Central memory CD8-positive, alpha-beta T cell (primary cell): ENCODE results near the gene TIGD6.
A peak's percentile ranks its signal among the peaks of the same experiment; 100 is the strongest.
"Not testable (repeated sequence)": the region's sequence is repeated elsewhere in the genome, so short reads cannot be mapped to it uniquely, and the experiment has no call there.

ENCODE experiments used
- ATAC-seq: fragments of 150-1000 bp; cut with Tn5 transposase; replicated peaks from 2 replicates; pipeline ENCODE4 v1.10.0; 2022; ENCODE audit warnings: mild to moderate bottlenecking, moderate FRiP score, moderate number of reproducible peaks; ENCODE audit not compliant: poor library complexity, severe bottlenecking; ENCODE audit errors: extremely low read depth
- DNase-seq, 2 donors: peaks; one replicate each; pipeline ENCODE4 v3.0.0; 2021; ENCODE audit warnings: low spot score in 2 of 2
- H3K27ac Mint-ChIP-seq: one replicate; pipeline ENCODE4 v1.8.0; 2022; ENCODE audit warnings: low read depth, mild to moderate bottlenecking, moderate library complexity, mixed read lengths
- H3K27me3 Mint-ChIP-seq: one replicate; pipeline ENCODE4 v1.8.0; 2022; ENCODE audit warnings: mixed read lengths
- H3K36me3 Mint-ChIP-seq: one replicate; pipeline ENCODE4 v1.8.0; 2022; ENCODE audit warnings: mild to moderate bottlenecking, moderate library complexity, mixed read lengths; ENCODE audit not compliant: insufficient read depth
- H3K4me1 Mint-ChIP-seq: one replicate; pipeline ENCODE4 v1.8.0; 2022; ENCODE audit warnings: mixed read lengths
- H3K4me3 Mint-ChIP-seq: one replicate; pipeline ENCODE4 v1.8.0; 2022; ENCODE audit warnings: mild to moderate bottlenecking, moderate library complexity, mixed read lengths
- H3K9me3 Mint-ChIP-seq: one replicate; pipeline ENCODE4 v1.8.0; 2022; ENCODE audit warnings: mixed read lengths

Gene TIGD6

GRCh38 chr5:149960272-149961185 is 39.9 kb downstream of the TIGD6 start, which contains the start of gene SLC26A2:
Gene SLC26A2, plus strand, starts transcription at chr5:149960758. Its CDS starts 16,895 bp downstream, at chr5:149977653.
- H3K27me3 Mint-ChIP-seq = no peaks in the 10 kb centered on the region
- ATAC-seq (peak; percentile 99), DNase-seq (peak; percentile 79 to 88)
- H3K27ac Mint-ChIP-seq = peak within 1 kb of the TSS; percentile 95
- peaks cover 35% of the 10 kb centered on the region for H3K4me1 Mint-ChIP-seq
- no peaks in the 10 kb centered on the region for H3K9me3 Mint-ChIP-seq
- H3K4me3 Mint-ChIP-seq = peak within 1 kb of the TSS; percentile 91
- H3K36me3 Mint-ChIP-seq = peaks cover 6% of the 10 kb centered on the region

GRCh38 chr5:149959406-149960236 is 40.8 kb downstream of the TIGD6 start:
- Mint-ChIP-seq H3K4me1 (peaks cover 35% of the 10 kb centered on the region), H3K27ac (peak overlapping the region; percentile 95), H3K4me3 (peak overlapping the region; percentile 91), H3K36me3 (peaks cover 6% of the 10 kb centered on the region), H3K9me3 (no peaks in the 10 kb centered on the region), H3K27me3 (no peaks in the 10 kb centered on the region)
- DNase-seq (no peak), ATAC-seq (no peak)

GRCh38 chr5:149957855-149958254 is 42.6 kb downstream of the TIGD6 start:
- peaks cover 6% of the 10 kb centered on the region for H3K36me3 Mint-ChIP-seq
- H3K27me3 Mint-ChIP-seq = no peaks in the 10 kb centered on the region
- H3K4me3 Mint-ChIP-seq = no peak overlapping the region
- no peak overlapping the region for H3K27ac Mint-ChIP-seq
- DNase-seq (no peak), ATAC-seq (no peak)
- H3K4me1 Mint-ChIP-seq = peaks cover 33% of the 10 kb centered on the region
- H3K9me3 Mint-ChIP-seq = no peaks in the 10 kb centered on the region

- ATAC-seq (no peak), DNase-seq (no peak)
- no peaks in the 10 kb centered on the region for H3K9me3 Mint-ChIP-seq
- peaks cover 22% of the 10 kb centered on the region for H3K4me1 Mint-ChIP-seq
- no peak overlapping the region for H3K4me3 Mint-ChIP-seq
- H3K36me3 Mint-ChIP-seq = peaks cover 6% of the 10 kb centered on the region
- no peaks in the 10 kb centered on the region for H3K27me3 Mint-ChIP-seq
- no peak overlapping the region for H3K27ac Mint-ChIP-seq
Observed at GRCh38 chr5:149956685-149957084, 43.8 kb downstream of the TIGD6 start.

- Mint-ChIP-seq H3K4me3 (no peak overlapping the region), H3K36me3 (peaks cover 3% of the 10 kb centered on the region), H3K9me3 (no peaks in the 10 kb centered on the region), H3K27ac (no peak overlapping the region), H3K27me3 (peaks cover 2% of the 10 kb centered on the region), H3K4me1 (peaks cover 7% of the 10 kb centered on the region)
- no peak for DNase-seq
- no peak for ATAC-seq
Observed at GRCh38 chr5:149954798-149955197, 45.7 kb downstream of the TIGD6 start.

GRCh38 chr5:149953436-149954121 is 46.9 kb downstream of the TIGD6 start:
- Mint-ChIP-seq H3K36me3 (no peaks in the 10 kb centered on the region), H3K27me3 (peaks cover 14% of the 10 kb centered on the region), H3K4me1 (no peaks in the 10 kb centered on the region)

GRCh38 chr5:149951138-149951749 is 49.2 kb downstream of the TIGD6 start:
- Mint-ChIP-seq H3K27me3 (peaks cover 33% of the 10 kb centered on the region), H3K4me1 (no peaks in the 10 kb centered on the region), H3K9me3 (no peaks in the 10 kb centered on the region), H3K4me3 (no peak overlapping the region), H3K36me3 (no peaks in the 10 kb centered on the region), H3K27ac (no peak overlapping the region)
- DNase-seq = no peak
- no peak for ATAC-seq

More at GRCh38 chr5:149953436-149954121, 46.9 kb downstream of the TIGD6 start:
- DNase-seq (no peak), ATAC-seq (no peak)
- no peaks in the 10 kb centered on the region for H3K9me3 Mint-ChIP-seq
- no peak overlapping the region for H3K4me3 Mint-ChIP-seq
- no peak overlapping the region for H3K27ac Mint-ChIP-seq

GRCh38 chr5:149948993-149949392 is 51.5 kb downstream of the TIGD6 start:
- ATAC-seq (no peak), DNase-seq (no peak)
- H3K4me3 Mint-ChIP-seq = no peak overlapping the region
- H3K36me3 Mint-ChIP-seq = no peaks in the 10 kb centered on the region
- no peak overlapping the region for H3K27ac Mint-ChIP-seq
- no peaks in the 10 kb centered on the region for H3K9me3 Mint-ChIP-seq
- peaks cover 34% of the 10 kb centered on the region for H3K27me3 Mint-ChIP-seq
- no peaks in the 10 kb centered on the region for H3K4me1 Mint-ChIP-seq

- H3K27ac Mint-ChIP-seq = no peak overlapping the region
- no peaks in the 10 kb centered on the region for H3K4me1 Mint-ChIP-seq
- ATAC-seq (no peak), DNase-seq (no peak)
- no peak overlapping the region for H3K4me3 Mint-ChIP-seq
- H3K9me3 Mint-ChIP-seq = no peaks in the 10 kb centered on the region
- H3K36me3 Mint-ChIP-seq = no peaks in the 10 kb centered on the region
- peaks cover 34% of the 10 kb centered on the region for H3K27me3 Mint-ChIP-seq
Observed at GRCh38 chr5:149946118-149946517, 54.3 kb downstream of the TIGD6 start.

GRCh38 chr5:149944666-149945065 is 55.8 kb downstream of the TIGD6 start, which contains the start of gene PDE6A:
Gene PDE6A, minus strand, starts transcription at chr5:149944793. Its CDS starts 120 bp downstream, at chr5:149944673.
- H3K27ac Mint-ChIP-seq = no peak within 1 kb of the TSS
- H3K4me3 Mint-ChIP-seq = no peak within 1 kb of the TSS
- DNase-seq (no peak), ATAC-seq (no peak)
- peaks cover 31% of the 10 kb centered on the region for H3K27me3 Mint-ChIP-seq
- H3K9me3 Mint-ChIP-seq = no peaks in the 10 kb centered on the region
- no peaks in the 10 kb centered on the region for H3K4me1 Mint-ChIP-seq
- H3K36me3 Mint-ChIP-seq = no peaks in the 10 kb centered on the region

GRCh38 chr5:149943177-149943949 is 57.1 kb downstream of the TIGD6 start:
- H3K4me3 Mint-ChIP-seq, ATAC-seq, H3K27ac Mint-ChIP-seq, H3K9me3 Mint-ChIP-seq, H3K4me1 Mint-ChIP-seq, H3K36me3 Mint-ChIP-seq, DNase-seq: not testable (repeated sequence)
- peaks cover 18% of the 10 kb centered on the region for H3K27me3 Mint-ChIP-seq
